GM12878 (cell line): ENCODE measurements around the gene ISG20L2. TPM values are rescaled to one million over a fixed set of nuclear protein-coding genes. Genes with fewer than 3 reads are reported as not detected.

Experiments
- BHLHE40 ChIP-seq, 2 experiments: fragments of 450-650 bp in 1 of 2; IDR thresholded peaks; 2 replicates each; pipeline ENCODE4 v1.6.1; 2011 to 2017; ENCODE audit warnings: low read depth in 2 of 2, borderline replicate concordance in 1 of 2, improper control_type of control experiment in 1 of 2, low read length in 1 of 2, mild to moderate bottlenecking in 1 of 2
- HCFC1 ChIP-seq: fragments of 150-350 bp; IDR thresholded peaks from 2 replicates; pipeline ENCODE4 v1.6.1; 2014; ENCODE audit warnings: low read length
- MLLT1 ChIP-seq: fragments of 450-650 bp; IDR thresholded peaks from 2 replicates; pipeline ENCODE4 v1.6.1; 2016; ENCODE audit warnings: mild to moderate bottlenecking
- NFYA ChIP-seq: IDR thresholded peaks from 2 replicates; pipeline ENCODE4 v1.6.1; 2011; ENCODE audit warnings: low read depth, mild to moderate bottlenecking, low read length, improper control_type of control experiment, borderline replicate concordance
- REST ChIP-seq: IDR thresholded peaks from 2 replicates; pipeline ENCODE4 v1.6.1; 2012; ENCODE audit warnings: mild to moderate bottlenecking, low read depth, low read length
- TCF12 ChIP-seq: IDR thresholded peaks from 2 replicates; pipeline ENCODE4 v1.6.1; 2011; ENCODE audit warnings: low read depth, mild to moderate bottlenecking, low read length
- polyA plus RNA-seq, 11 experiments: library from polyadenylated mRNA; depleted of rRNA in 4 of 11; unstranded in 6 of 11; stranded (reverse) in 5 of 11; fragments of >200 nt; fragmentation: Nextera tagmentation in 4 of 11; fragmentation: Illumina TruSeq in 1 of 11; extraction: Ambion mirVana in 4 of 11; extraction: Trizol in 1 of 11; gene quantifications; 1 replicate in 1 of 11; 2 replicates in 10 of 11; pipeline versions ENCODE4 v1.2.1 to v1.2.3, GENCODE V29; 2011 to 2016; ENCODE audit warnings: inconsistent platforms in 2 of 11, missing spikeins in 2 of 11, low read depth in 1 of 11
- total RNA-seq, 4 experiments: library from RNA; depleted of rRNA in 3 of 4; stranded (reverse); fragments of >200 nt in 3 of 4; fragmentation: Illumina TruSeq in 1 of 4; extraction: Trizol in 1 of 4; gene quantifications; 2 replicates each; pipeline versions ENCODE4 v1.2.1 to v1.2.3, GENCODE V29; 2013 to 2021

Gene ISG20L2
- total and polyA plus RNA-seq, 10 of the 15 experiments (the other 5 are each of a cell fraction or from before 2014, with no cell fraction given) = 16.4 to 111 (median 48.0) TPM

- TF ChIP-seq REST (no peak), HCFC1 (no peak), MLLT1 (no peak), NFYA (no peak), TCF12 (no peak), BHLHE40 (IDR thresholded peaks at IDR 0.05; ENCODE audit: borderline replicate concordance in 1 of 2, low read depth in 2 of 2, low read length in 1 of 2) (no peak)
Measured at GRCh38 chr1:156694690-156694962, 33.9 kb downstream of the ISG20L2 start (continued).
